GM18520 (cell line): ENCODE data around the gene KIAA1671.

Source experiments
- ATAC-seq: cut with Tn5 transposase; IDR thresholded peaks from one replicate; pipeline ENCODE4 v1.9.1; 2021; ENCODE audit not compliant: unreplicated experiment

KIAA1671 gene

DNA sequence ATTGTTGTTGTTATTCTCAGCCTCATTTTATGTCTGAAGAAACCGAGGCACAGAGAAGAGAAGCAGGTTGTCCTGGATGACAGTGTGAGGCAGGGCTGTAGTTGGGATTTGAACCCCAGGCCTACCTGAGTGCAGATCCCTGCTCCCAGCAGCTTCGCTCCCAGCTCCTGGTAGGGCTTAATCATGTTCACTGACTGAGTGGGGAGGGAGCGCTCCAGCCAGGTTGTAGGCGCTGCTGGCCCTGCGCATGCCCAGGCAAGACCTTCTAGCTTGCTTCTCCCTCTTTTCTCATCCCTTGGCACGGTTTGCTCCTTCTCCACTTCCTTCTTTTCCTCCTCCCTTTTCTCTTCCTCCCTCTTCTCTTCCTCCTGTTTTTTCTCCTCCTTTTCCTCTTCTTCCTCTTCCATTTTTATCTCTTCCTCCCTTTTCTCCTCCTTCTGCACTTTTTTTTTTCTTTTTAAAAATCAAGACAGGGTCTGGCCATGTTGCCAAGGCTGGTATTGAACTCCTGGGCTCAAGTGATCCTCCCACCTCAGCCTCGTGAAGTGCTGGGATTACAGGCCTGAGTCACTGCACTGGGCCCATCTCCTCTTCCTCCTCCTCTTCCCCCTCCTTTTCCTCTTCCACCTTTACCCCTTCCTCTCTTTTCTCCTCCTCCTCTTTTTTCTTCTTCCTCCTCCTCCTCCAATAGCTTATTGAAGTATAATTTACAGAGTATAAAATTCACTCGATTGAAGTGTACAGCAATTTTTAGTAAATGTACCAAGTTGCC is 109.3 kb downstream of the KIAA1671 start:
- no peak for ATAC-seq

DNA sequence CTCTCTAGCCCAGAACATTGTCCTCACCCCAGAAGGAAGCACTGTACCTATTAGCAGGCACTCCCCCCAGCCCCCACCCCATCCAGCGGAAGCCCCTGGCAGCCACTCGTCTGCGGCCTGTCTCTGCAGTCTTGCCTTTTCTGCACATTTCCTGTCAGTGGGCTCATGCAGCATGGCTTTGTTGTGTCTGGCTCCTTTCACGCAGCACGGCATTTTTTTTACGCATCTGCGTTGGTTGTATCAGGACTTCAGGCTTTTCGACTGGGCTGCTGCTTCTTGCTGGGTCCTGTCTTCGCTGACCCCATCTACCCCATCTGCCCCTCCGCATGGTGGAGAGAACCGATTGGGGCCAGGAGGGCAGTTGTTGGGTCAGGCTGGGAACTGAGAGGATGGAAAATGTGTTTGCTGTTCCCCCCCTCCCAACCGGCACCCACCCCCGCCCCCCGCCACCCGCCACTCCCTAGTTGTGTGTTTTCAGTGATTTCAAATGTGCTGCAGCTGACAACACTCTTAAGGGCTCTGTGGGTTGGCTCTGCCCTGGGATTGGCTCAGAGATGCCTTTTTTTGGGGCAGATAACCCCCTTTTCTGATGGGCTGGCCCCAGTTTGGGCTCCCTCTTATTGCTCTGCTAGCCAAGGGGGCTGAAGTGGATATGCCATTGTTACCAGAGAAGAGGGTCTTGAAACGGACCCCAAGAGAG is 110.0 kb downstream of the KIAA1671 start:
- ATAC-seq = no peak

DNA sequence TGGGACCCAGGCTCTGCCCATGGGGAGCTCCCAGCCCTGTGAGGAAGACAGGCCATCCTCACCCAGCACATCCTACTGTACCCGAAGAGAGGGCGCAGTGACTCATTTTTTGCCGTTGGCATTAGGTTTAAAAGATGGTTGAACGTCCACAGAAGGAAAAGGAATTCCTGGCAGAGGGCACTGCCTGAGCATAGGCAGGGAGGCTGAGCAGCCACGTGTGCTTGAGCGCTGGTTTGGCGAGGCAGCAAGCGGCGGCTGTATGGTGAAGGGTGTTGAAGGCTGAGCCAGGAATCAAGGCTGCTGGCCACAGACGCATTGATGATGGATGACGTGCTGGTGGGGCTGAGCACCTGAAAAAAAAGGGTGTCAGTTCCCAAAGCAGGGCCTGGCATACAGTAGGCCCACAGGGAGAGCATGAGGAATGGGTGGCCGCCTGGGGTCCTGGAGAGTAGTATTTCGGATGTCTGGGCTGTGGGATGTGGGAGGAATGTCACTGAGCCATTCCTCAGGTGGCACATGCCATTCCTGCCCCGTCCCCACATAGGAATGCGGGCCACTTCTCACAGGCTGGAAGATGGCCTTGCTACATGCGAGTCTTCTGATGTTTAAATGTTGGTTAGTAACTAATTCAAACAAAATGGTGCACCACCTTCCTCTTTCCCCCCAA is 112.5 kb downstream of the KIAA1671 start:
- no peak for ATAC-seq

DNA sequence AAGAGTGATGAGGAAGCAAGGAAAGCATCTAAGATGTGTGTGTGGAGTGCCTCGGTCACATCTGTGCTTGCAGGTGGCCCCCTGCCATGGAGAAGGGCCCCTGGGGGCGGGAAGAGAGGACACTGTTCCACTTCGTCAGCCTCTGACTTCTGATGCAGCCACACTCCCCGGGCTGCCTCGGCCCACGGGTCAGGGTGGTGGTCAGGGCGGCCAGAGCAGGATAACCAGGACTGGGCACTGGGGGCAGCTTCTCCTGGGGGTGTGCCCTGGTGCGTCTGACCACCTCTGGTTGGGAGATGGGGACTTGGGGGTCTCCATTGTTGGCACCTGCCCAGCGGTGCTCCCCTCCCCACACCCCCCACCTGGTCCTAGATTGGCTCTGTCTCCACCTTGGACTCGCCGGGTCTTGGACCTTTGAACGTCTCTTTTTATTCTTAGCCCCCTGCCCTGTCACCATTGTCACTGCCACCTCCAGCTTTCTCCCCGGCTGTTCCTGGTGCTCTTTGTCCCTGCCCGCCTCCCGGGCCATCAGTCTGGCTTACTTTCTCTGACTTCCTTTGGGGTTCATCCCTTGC is 114.4 kb downstream of the KIAA1671 start:
- no peak for ATAC-seq

DNA sequence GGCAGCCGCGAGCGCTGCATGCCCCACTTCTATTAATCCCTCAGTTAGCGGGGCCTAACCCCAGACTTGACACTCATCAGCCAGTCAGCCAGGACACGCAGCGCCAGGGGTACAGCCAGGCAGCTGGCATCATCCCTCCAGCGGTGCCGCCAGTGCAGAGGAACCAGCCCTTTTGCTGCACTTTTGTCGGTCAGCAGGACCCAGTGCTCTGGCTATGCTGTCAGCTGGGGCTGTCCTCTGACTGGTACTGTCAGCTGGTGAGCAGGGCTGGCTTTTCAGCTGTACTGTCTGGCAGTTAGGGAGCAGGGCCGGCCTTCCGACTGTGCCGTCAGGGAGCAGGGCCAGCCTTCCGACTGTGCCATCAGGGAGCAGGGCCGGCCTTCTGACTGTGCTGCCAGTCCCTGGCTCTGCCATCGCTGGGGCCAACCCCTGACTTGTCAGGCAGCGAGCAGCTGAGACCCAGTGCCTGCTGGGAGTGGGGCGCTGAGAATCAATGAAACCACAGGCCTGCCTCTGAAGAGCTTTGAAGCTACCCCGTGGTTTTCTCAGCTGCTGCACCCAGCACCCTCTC is 115.4 kb downstream of the KIAA1671 start:
- ATAC-seq = no peak

DNA sequence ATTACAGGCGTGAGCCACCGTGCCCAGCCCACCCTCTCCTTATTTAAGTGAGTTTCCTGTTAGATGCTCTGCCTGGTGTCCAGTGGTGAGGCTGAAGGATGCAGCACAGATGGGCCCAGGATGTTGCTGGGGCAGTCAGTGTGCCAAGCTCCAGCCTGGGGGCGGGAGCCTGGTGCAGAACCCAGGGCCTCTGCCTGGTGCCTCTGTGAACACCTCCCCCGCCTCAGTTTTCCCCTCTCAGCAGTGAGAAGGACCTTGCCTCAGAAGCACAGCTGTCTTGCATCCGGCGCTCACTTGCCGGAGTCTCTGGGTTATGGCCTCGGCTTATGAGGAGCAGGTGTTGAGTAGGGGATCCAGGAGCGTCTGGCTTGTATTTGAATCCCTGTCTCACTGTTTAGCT is 116.2 kb downstream of the KIAA1671 start:
- no peak for ATAC-seq

DNA sequence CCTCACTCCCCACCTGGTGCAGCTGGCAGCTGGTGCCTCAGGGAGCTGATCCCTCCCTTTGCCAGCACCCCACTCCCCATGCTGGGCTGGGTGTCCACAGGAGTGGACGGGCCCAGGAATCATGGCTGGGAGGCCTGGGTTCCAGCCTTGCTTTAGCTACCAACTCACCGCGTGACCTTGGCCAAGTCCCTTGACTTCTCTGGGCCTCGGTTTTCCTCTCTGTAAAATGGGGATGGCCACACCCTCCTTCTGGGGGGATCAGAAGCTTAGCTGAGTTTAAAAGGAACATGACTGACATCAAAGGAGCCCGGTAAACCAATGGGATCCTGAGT is 116.9 kb downstream of the KIAA1671 start:
- no peak for ATAC-seq

DNA sequence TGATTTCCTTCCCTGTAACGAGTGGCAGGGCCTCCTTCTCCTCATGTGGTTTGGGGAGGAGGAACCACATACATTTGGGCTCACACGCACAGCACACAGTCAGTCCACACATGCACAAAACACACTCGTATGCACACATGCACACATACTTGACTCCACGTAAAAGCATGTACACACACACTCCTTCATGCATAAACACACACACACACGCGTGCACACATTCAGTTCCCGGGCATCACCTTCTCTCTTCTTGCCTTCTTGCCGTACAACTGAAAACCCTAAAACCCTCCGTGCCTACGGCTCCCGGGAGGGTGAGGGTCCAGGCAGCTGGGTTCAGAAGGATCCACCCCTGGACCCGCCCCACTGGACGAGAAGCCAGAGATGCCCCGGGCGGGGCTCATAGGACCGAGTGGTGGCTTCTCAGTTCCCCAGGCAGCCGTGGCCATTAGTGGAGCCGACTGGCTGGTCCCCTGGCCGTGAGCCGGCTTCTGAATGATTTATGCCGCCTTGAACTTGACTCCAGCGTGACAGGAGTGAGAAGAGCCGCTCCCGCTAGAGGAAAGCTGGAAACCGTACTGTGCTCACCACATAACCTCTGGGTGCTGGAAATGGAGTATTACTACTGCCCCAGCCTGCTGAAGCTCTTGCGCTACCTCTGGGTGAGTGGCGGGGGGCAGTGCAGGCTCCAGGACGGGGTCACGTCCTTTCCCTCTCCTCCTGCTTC is 117.4 kb downstream of the KIAA1671 start:
- ATAC-seq = no peak

DNA sequence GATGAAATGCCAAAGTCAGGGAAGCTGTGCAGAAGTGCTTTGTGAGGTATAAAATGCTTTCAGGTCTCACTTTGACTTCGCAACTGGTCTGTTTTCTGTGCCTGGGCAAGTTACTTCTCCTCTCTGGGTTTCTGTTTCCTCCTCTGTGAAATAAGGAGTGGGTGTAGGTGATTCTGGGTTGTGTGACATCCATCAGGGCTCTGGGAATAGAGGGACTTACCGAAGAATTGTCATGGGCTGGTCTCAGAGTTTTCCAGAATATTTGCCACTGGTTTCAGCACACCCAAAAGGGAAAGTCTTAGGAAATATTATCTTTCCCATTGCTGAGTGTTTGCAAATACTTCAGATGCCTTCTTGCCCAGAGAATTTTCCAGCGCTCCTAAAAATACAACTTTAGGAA is 118.4 kb downstream of the KIAA1671 start:
- no peak for ATAC-seq

DNA sequence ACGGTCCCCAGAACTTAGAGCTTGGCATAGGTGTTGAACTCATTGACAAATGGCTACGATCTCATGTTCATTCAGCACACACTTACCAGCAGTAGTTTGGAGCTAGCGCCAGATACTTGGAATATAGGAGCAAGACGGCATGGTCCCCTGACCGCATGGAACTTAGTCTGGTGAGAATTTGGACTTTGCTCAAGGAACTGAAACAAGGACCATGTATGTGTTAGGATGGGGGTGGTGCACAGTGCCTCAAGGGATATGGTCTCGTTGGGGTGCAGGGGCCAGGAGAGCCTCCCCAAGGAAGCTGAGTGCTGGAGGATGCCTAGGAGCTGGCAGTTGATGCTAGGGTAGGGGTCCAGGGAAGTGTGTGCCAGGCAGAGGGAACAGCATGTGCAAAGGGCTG is 119.2 kb downstream of the KIAA1671 start:
- ATAC-seq = no peak

DNA sequence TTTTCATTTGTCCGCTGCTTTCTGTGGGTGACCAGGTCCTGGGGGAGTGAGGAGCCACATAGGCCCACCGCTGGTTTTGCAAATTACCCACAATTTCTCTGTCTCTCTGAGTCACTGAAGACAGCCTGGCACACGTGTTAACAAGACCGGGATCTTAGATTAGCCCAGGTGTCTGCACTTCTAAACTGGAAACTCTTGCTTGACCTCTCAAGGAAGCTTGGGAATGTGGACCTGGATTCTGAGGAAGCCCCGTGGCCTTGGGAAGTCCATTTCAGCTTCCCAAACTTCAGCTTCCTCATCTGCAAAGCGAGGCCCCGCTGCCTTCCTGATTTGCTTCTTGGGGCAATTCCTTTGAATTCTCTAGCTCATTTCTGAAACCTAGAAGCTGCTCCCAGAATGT is 119.9 kb downstream of the KIAA1671 start:
- no peak for ATAC-seq

DNA sequence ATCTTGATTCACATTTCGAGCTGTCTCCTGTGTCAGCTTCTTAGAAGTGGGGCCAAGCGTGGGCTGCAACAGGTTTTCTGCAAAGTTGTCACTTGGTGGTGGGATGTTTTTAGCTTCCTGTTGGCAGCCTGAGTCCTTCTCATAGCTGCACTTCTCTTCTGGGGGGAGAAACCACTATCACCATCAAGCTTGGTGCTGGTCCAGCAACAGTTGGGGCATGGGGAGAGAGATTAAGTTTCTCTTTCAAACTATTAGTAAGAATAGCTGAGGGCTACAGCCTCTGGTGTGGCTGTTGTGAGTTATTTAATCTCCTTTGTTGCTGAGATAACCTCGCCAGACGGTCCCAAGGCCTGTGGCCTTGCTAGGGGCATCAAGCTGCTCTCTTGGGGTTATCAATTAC is 123.8 kb downstream of the KIAA1671 start:
- no peak for ATAC-seq

DNA sequence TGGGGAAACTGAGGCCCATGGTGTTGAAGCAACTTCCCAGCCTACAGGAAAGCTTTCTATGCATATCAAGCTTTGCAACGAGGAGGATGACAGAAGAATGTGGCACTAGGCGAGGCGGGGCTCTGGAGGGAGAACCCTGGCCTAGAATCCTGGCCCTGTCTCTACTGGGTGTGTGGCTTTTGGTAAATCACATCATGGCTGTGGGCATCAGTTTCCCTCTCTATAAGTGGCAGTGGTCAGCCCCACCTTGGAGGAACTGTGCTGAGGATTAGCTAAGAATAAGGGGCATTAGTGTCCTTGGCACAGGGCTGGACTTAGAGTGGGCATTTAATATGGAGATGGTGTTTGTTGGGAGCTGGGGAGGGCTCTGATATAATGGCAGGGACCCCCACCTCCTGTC is 124.5 kb downstream of the KIAA1671 start:
- no peak for ATAC-seq

DNA sequence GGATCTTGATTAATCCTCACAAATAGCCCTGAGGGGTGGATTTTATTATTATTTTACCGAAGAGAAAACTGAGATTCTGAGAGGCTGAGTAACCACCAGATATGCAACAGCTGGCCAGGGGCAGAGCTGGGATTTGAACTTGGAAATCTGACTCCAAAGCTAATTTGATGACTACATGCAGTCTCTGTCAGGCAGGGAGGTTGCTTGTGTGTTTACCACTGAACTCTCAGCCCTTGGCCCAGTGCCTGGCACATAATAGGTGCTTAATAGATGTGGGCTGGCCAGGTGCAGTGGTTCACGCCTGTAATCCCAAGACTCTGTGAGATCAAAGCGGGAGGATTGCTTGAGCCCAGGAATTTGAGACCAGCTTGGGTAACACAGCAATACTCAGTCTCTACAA is 125.4 kb downstream of the KIAA1671 start:
- ATAC-seq = no peak

DNA sequence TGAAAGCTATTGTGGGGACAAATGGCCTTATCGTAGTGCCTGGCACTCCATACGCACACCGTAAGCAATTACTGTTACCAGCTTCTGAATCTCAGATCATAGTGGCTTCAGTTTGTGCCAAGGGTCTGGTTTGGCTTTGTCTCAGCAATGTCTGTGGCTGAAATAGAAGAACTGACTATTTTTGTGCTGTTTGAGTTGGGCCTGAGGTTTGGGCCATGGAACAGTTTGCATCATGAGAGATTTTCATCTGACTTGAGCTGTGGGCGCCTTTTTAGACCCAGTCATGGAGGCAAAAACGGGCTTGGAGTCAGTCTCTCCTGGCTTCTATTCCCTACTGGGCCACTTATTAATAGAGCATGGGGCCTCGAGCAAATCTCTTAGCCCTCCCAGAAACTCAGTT is 126.1 kb downstream of the KIAA1671 start:
- no peak for ATAC-seq

DNA sequence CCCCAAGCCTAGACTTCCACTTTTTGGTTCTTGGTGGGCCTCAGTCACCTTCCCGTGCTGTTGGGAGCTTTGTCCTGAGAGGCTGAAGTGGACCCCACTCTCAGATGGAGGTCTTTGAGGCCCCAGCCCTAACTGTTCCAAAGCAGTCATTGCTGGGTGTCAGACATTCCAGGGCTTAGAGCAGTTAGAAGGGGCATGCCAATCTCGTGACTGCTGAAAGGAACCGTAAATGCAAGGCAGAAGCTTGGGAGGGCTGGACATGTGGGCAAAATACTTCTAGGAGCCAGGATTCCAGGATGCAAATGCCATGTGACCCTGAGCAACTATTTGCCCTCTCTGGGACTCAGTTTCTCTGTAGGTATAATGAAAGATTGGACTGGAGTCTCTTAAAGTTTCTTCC is 128.3 kb downstream of the KIAA1671 start:
- no peak for ATAC-seq

DNA sequence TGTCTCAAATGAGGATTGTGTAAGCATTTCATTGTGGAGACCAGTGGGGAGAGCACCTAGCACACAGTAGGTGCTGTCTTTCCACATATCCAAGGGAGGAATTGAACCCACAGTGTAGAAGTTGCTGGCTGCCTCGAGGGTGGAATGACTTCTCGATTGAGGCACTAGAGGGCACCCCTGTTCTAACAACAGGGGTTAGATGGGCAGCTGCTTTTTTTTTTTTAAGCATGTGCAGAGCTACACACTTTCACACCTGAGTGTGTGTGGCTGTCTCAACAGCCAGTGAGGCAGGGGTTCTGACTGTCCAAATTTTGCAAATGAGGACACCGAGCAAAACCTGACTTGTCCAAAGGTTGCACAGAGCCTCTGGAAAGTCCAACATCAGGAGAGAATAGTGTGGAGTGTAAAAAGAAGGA is 128.9 kb downstream of the KIAA1671 start:
- ATAC-seq = no peak

DNA sequence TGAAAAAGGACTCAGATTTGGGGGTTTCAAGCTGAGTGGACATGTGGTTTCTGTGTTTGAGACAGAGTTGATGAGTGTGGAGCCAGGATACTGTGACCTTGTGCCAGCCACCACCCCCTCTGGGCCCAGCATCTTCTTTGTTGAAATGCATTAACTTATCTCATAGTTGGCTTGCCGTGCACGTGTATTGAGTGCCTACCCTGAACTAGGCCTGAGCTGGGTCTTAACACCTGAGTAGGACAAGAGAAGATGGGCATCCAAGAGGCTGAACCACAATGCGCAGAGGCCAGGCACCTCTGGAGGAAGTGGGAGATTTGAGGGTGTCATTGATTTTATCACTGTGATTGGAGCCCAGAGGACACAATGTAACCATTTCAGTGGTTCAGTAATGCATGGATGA is 129.6 kb downstream of the KIAA1671 start:
- ATAC-seq = no peak

DNA sequence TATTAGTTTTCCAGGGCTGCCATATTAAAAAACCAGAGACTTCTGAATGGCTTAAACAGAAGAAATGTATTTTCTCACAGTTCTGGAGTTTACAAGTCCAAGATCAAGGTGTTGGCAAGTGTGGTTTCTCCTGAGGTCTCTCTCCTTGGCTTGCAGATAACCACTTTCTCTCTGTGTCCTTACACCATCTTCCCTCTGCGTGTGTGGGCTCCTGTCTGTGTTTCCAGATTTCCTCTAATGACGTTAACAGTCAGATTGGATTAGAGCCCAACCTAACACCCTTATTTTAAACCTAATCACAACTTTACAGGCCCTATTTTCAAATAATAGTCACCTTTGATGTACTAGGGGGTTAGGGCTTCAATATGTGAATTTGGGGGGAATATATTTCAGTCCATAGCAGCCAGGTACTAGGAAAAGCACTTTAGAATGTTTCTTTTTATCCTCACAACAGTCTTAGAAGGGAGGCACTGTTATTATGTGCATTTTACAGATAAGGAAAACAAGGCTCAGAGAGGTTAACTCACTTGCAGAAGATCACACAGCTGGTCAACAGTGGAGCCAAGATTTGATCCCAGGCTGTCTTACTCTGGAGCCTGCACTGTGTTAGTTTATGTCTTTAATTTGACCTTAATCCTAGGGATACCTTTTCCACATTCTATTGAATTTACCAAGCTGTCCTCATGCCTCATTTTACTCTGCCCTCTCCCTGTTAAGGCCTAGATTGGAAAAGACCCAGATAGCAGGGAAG is 130.7 kb downstream of the KIAA1671 start:
- no peak for ATAC-seq

DNA sequence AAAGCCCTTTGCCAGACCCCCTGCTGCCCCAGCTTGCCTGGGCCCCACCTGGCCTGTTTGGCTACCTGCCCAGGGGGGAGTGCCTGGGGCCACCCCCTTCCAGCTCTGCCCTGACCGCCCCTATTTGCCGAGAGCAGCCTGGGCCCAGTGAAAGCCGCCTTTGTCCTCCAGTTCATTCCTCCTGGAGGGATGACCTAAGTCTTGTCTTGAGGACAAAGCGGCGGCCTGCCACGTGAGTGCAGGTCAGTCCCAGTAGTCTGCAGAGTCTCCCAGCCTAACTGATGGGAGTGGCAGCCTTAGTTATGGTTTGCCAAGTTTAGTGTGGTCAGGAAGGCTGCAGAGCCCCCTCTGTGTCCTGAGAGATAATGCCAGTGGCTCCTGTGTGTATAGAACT is 131.3 kb downstream of the KIAA1671 start:
- ATAC-seq = no peak
